GM19035 (cell line): ENCODE results near the gene SRRM1.
"Not testable (repeated sequence)": the region's sequence is repeated elsewhere in the genome, so short reads cannot be mapped to it uniquely, and the experiment has no call there.

Experiments used
- ATAC-seq: cut with Tn5 transposase; IDR thresholded peaks from one replicate; pipeline ENCODE4 v1.9.1; 2021; ENCODE audit not compliant: unreplicated experiment

Gene SRRM1

GRCh38 chr1:24693827-24694379 lies 50.8 kb downstream of the SRRM1 start:
- ATAC-seq: no peak

- no peak for ATAC-seq
These were observed 51.3 kb downstream of the SRRM1 start for GRCh38 chr1:24694380-24694843.

- ATAC-seq: no peak
These were observed 52.3 kb downstream of the SRRM1 start for GRCh38 chr1:24695202-24695974.

- ATAC-seq: no peak
These were observed 53.1 kb downstream of the SRRM1 start for GRCh38 chr1:24696041-24696755.

- ATAC-seq: no peak
These were observed 53.7 kb downstream of the SRRM1 start for GRCh38 chr1:24696756-24697330.

GRCh38 chr1:24697453-24698001 lies 54.4 kb downstream of the SRRM1 start:
- not testable (repeated sequence) for ATAC-seq

GRCh38 chr1:24698326-24698725 lies 55.2 kb downstream of the SRRM1 start:
- not testable (repeated sequence) for ATAC-seq

GRCh38 chr1:24699628-24700027 lies 56.5 kb downstream of the SRRM1 start:
- no peak for ATAC-seq

- ATAC-seq: no peak
These were observed 59.6 kb downstream of the SRRM1 start for GRCh38 chr1:24702511-24703293.

- ATAC-seq: no peak
These were observed 61.5 kb downstream of the SRRM1 start for GRCh38 chr1:24704411-24705259.

GRCh38 chr1:24705260-24706073 lies 62.4 kb downstream of the SRRM1 start:
- ATAC-seq: no peak

- ATAC-seq: not testable (repeated sequence)
These were observed 62.9 kb downstream of the SRRM1 start for GRCh38 chr1:24706074-24706389.

GRCh38 chr1:24707687-24708086 lies 64.6 kb downstream of the SRRM1 start:
- ATAC-seq: no peak

GRCh38 chr1:24708938-24709337 lies 65.8 kb downstream of the SRRM1 start:
- no peak for ATAC-seq

- no peak for ATAC-seq
These were observed 66.8 kb downstream of the SRRM1 start for GRCh38 chr1:24709791-24710441.

GRCh38 chr1:24711329-24711728 lies 68.2 kb downstream of the SRRM1 start:
- no peak for ATAC-seq

GRCh38 chr1:24713176-24713575 lies 70.1 kb downstream of the SRRM1 start:
- ATAC-seq: no peak

GRCh38 chr1:24713736-24714135 lies 70.6 kb downstream of the SRRM1 start:
- no peak for ATAC-seq
